HUES6 (cell line): ENCODE measurements around the gene STX18.

Source experiments
- H3K27ac ChIP-seq: 2 replicates; pipeline ENCODE4 v1.7.0; 2013; ENCODE audit warnings: low read depth, mild to moderate bottlenecking, low read length, inconsistent platforms
- H3K27me3 ChIP-seq: 2 replicates; pipeline ENCODE4 v1.6.1; 2013; ENCODE audit warnings: low read length; ENCODE audit not compliant: control insufficient read depth, insufficient read depth
- H3K36me3 ChIP-seq: 2 replicates; pipeline ENCODE4 v1.6.1; 2013; ENCODE audit warnings: low read length; ENCODE audit not compliant: control insufficient read depth, insufficient read depth
- H3K4me1 ChIP-seq: 2 replicates; pipeline ENCODE4 v1.6.1; 2013; ENCODE audit warnings: low read length; ENCODE audit not compliant: control insufficient read depth, insufficient read depth
- H3K4me3 ChIP-seq: 2 replicates; pipeline ENCODE4 v1.5.1; 2013; ENCODE audit warnings: low read depth, low read length
- H3K9ac ChIP-seq: one replicate; pipeline ENCODE4 v1.6.1; 2013; ENCODE audit warnings: mild to moderate bottlenecking, low read length
- H3K9me3 ChIP-seq: 2 replicates; pipeline ENCODE4 v1.6.1; 2013; ENCODE audit warnings: low read depth, low read length; ENCODE audit not compliant: control insufficient read depth, insufficient read depth

Gene STX18

DNA sequence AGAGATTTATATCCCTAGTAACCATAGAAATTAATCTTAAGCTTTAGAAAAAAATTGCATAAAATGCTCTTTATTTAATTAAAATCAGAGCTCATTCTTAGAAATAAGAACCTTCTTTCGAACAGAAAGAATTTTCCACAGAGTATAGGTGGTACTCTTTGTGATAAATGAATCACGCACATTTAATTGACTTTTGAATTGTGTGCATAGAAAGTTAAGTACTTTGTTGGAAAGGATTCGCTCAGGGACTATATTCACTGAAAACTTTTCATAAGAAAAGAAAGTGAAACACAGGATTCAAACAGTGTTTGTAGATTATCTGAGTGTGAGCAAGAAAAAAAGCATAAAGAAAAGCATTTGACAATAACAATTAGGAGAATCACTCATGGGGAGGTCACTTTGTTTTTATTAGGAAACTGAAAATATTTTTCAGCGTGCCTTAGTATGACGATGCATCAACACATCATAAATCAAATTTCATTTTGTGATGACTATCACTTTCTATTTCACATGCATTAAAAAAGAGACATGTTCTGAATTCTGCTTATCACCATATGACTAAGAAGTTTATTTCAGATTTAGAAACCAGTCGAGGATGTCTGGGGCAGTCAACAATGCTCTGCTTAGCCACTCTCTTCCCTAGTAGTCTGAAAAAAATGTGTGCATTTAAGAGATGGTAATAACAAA is 49.5 kb downstream of the STX18 start:
- Histone ChIP-seq H3K4me3 (no peak overlapping the region), H3K9me3 (no peaks in the 10 kb centered on the region), H3K27me3 (no peaks in the 10 kb centered on the region), H3K4me1 (peaks cover 16% of the 10 kb centered on the region; the same call in 1 of the 2 replicates), H3K9ac (no peak overlapping the region), H3K36me3 (no peaks in the 10 kb centered on the region), H3K27ac (no peak overlapping the region)

DNA sequence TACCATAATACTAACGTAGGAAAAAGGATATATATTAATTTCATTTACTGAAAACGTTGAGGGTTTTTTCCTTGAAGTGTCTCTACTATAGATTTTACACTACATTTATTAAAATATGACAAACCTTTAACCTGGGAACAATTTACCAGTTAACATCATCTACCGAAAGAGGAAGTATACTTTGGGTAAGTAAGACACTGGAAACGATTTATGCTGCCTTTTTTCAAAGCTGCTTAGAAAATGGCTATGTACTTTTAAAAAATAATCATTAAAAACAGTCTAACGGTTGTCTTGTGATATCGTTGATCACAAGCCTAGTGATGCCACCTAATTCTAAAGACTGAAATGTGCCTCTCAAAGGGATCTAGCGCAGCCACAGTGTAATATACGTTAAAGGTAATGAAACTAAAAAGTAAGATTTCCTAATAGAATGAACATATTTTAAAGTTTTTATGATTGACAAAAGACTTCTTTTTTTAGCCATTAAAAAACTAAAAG is 50.4 kb downstream of the STX18 start:
- H3K27ac ChIP-seq = no peak overlapping the region
- no peak overlapping the region for H3K9ac ChIP-seq
- no peak overlapping the region for H3K4me3 ChIP-seq
- H3K36me3 ChIP-seq = no peaks in the 10 kb centered on the region
- peaks cover 10% of the 10 kb centered on the region; the same call in 1 of the 2 replicates for H3K4me1 ChIP-seq
- no peaks in the 10 kb centered on the region for H3K27me3 ChIP-seq
- no peaks in the 10 kb centered on the region for H3K9me3 ChIP-seq

DNA sequence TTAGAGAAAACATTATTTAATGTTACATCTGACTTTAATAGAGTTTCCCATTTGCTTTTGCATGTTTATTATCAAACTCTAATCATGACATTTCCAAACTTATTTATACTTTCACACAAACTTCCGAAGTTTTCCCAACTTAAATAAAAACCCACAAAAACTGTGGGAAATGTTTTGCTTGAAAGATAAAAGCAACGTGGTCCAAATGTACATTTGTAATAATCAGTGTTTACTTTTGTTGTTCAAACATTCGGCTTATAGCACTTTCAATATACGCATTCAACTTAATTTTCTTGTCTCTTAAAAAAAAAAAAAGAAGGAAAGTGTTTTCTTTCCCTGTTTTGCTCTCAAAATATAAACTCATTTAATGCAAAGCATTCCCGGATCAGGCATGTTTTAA is 51.0 kb downstream of the STX18 start:
- H3K9ac ChIP-seq = no peak overlapping the region
- no peaks in the 10 kb centered on the region for H3K9me3 ChIP-seq
- no peak overlapping the region for H3K4me3 ChIP-seq
- H3K4me1 ChIP-seq = peaks cover 8% of the 10 kb centered on the region
- no peak overlapping the region for H3K27ac ChIP-seq
- no peaks in the 10 kb centered on the region for H3K36me3 ChIP-seq
- H3K27me3 ChIP-seq = no peaks in the 10 kb centered on the region

DNA sequence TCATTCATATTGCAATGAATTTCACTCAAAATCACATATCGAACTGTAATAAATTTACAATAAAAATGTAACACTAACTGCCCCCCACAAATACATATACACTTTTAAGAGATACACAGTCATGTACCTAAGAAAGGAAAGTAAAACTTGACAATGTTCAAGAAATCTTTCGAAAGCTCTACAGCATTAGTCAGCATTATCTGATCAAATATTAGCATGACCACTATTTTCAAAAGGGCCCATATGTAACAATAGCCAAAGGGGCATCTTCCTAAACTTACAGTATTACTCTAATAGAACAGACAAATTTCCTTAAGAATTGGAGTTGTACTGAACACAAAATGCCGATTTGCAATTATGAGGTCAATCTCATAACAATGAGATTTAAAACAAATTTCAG is 51.8 kb downstream of the STX18 start:
- H3K9ac ChIP-seq = no peak overlapping the region
- H3K4me1 ChIP-seq = peaks cover 13% of the 10 kb centered on the region
- no peaks in the 10 kb centered on the region for H3K27me3 ChIP-seq
- H3K4me3 ChIP-seq = no peak overlapping the region
- no peaks in the 10 kb centered on the region for H3K9me3 ChIP-seq
- no peaks in the 10 kb centered on the region for H3K36me3 ChIP-seq
- H3K27ac ChIP-seq = no peak overlapping the region

DNA sequence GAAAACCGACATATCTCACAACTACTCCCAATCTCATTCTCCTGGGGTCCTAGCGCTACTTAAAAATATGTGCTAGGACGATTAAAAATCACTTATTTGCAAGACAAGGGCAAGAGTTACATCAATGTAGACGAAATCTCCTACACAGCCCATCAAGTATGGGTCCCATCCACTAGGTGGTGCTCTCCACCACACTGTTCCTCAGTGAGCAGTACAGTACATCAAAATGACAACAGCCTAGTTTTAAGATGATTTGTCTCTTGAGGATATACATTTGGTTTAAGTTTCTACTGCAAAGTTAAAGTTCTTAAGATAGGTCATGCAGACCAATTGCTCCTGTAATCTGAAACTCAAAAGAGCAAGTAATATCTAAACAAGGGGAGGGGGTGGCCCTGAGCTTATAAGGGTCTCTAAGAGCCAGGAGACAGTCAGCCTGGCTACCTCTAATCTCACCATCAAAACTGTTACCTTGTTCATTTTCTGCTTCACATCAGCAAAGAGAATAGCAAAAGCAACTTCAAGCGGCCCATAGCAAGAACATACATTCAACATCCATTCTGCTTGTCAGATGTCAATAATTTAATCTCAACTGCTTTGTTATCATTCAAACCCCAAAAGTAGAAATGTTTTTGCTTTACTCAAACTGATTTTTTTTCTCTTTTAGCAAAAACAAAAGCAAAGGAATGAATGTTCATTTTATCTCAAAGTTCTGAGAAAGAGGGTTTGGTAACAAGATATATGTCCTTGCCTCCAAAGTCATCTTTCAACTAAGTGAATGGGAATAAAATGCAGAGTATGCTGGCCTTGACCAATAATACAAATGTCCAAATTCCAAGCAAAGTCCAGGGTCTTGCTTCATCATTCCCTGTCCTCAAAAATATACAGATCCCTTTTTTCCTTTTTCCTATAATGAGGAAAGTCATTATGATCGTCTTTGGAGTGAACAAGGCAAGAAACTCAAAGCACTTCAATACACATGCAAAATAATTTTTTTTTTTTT is 53.1 kb downstream of the STX18 start:
- no peak overlapping the region for H3K4me3 ChIP-seq
- H3K9ac ChIP-seq = no peak overlapping the region
- H3K27me3 ChIP-seq = no peaks in the 10 kb centered on the region
- H3K4me1 ChIP-seq = peaks cover 18% of the 10 kb centered on the region
- no peak overlapping the region for H3K27ac ChIP-seq
- H3K36me3 ChIP-seq = no peaks in the 10 kb centered on the region
- H3K9me3 ChIP-seq = no peaks in the 10 kb centered on the region

DNA sequence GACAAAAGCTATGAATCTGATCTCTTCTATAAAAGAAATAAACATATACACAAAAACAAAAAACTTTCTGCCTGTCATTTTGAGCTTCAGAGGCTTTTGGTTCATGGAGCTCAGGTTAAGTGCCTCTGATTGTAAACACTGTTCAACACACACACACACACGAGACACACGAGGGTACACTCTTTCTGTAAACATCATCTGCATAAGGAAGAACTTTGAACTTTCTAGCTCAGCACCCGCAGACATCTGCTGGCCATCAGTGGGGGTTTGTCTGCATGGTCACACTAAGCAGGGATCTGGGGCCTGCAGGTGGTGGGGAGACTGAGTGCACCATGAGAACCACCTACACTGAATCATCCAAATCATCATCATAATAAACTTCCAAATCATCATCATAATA is 54.9 kb downstream of the STX18 start:
- no peaks in the 10 kb centered on the region for H3K36me3 ChIP-seq
- no peaks in the 10 kb centered on the region for H3K27me3 ChIP-seq
- H3K4me3 ChIP-seq = no peak overlapping the region
- H3K9me3 ChIP-seq = no peaks in the 10 kb centered on the region
- no peak overlapping the region for H3K9ac ChIP-seq
- peaks cover 25% of the 10 kb centered on the region for H3K4me1 ChIP-seq
- H3K27ac ChIP-seq = no peak overlapping the region

DNA sequence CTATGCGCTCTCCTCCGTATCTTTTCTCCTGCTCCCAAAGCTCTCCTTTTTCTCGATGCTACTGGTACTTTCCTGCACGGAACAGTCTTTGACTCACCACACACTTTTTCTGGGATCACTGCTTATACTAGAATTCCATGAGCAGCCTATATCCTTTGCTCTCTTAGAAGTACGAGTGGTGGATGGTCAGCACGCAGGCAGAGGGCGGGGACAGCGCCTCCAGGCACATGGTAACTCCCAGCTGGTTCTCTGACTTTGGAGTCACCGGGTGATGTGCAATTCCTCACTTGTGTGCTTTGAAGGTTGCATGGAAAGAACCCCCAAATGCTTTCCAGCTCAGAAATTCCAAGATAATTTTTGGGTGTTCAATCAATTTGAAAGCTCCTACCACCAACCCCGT is 56.0 kb downstream of the STX18 start:
- H3K9ac ChIP-seq = no peak overlapping the region
- no peak overlapping the region for H3K27ac ChIP-seq
- H3K9me3 ChIP-seq = no peaks in the 10 kb centered on the region
- H3K36me3 ChIP-seq = no peaks in the 10 kb centered on the region
- H3K4me3 ChIP-seq = no peak overlapping the region
- H3K27me3 ChIP-seq = no peaks in the 10 kb centered on the region
- H3K4me1 ChIP-seq = peaks cover 37% of the 10 kb centered on the region

DNA sequence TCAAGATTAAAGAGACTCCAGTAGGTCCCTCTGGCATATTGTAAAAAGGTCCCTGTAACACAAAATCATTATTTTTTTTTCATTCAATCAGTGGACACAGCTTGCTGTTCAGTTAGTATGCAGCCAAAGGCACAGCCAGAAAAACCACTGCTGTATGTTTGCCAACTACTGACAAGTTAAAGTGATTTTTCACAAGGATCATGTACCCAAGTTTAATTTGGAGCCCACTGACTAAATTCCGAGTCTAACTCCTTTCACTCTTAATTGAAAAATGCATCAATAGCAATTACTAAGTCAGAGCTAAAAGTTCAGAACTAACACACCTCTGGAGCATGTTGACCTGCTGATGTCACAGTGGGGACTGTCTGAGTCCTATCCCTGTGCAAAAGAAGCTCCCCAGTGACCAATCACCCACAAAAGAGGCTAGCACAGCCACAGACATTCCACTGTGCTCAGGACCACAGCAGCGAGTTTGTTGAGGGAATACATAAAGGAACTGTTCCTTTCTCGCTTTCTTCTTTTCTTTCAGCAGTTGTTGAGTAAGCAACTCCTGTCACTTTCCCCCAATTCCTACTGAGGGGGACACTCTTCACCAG is 60.4 kb downstream of the STX18 start:
- Histone ChIP-seq H3K4me1 (peaks cover 50% of the 10 kb centered on the region), H3K36me3 (no peaks in the 10 kb centered on the region), H3K9ac (no peak overlapping the region), H3K9me3 (no peaks in the 10 kb centered on the region), H3K27me3 (no peaks in the 10 kb centered on the region), H3K27ac (no peak overlapping the region), H3K4me3 (no peak overlapping the region)

DNA sequence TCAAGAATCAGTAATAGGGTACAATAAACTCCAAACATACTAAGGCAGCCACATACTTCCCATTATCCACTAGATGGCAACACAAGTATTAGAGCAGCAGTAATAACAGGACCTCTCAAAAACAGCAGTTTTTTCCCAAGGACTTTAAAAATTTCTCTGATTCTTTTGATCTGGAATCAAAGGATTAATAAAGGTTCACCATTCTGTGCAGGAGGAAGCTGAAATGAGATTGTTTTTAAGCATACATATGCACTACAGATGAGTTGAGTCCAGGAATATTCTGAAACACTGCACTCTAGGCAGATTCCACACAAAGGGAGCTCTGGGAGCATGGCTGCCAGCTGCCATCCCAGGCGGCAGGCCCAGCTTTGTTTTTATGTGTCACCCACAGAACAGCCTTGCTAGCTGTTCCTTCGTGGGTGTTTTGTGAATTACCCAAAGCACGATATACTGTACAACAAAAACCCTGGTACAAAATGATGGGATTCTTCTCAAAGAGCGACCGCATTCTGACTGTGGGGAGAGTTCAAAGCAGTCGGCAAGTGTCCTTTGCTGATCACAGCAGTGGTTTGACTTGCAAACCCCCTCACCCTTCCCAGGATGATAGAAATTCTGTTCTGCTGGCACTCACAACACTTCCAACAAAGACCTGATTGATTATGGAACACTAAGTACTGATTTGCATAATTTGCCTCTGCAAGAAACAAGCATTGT is 61.0 kb downstream of the STX18 start:
- H3K36me3 ChIP-seq = no peaks in the 10 kb centered on the region
- H3K4me3 ChIP-seq = no peak overlapping the region
- H3K27ac ChIP-seq = no peak overlapping the region; the same call in 1 of the 2 replicates
- H3K9ac ChIP-seq = peak overlapping the region; percentile 37
- no peaks in the 10 kb centered on the region for H3K27me3 ChIP-seq
- H3K4me1 ChIP-seq = peaks cover 50% of the 10 kb centered on the region
- no peaks in the 10 kb centered on the region for H3K9me3 ChIP-seq

DNA sequence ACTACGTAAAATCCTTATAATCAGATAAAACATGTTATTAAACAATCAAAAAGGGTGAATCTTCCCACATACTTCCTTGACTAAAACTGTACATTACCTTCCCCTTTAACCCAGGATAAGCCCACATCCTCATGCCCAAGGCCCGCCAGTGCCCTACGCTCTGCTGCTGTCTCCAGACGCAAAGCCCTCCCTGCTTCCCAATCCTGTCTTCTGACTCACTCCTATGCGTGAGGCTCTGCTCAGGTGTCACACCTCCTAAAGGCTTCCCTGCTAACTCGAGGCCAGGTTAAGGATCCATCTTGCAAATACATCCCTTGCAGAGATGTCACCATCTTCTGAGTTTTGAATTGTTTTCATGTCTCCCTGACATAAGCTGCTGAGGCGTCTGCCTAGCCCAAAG is 61.6 kb downstream of the STX18 start:
- H3K27me3 ChIP-seq = no peaks in the 10 kb centered on the region
- H3K9ac ChIP-seq = no peak overlapping the region
- H3K4me1 ChIP-seq = peaks cover 45% of the 10 kb centered on the region
- no peak overlapping the region for H3K4me3 ChIP-seq
- no peaks in the 10 kb centered on the region for H3K9me3 ChIP-seq
- H3K36me3 ChIP-seq = no peaks in the 10 kb centered on the region
- H3K27ac ChIP-seq = no peak overlapping the region
